GM18951 (cell line): ENCODE results near the gene DDAH1.

Source experiments
- POLR2A ChIP-seq: IDR thresholded peaks from 4 replicates; pipeline ENCODE4 v1.6.1; 2011; ENCODE audit warnings: mild to moderate bottlenecking; ENCODE audit not compliant: insufficient read length, insufficient read depth; ENCODE audit errors: extremely low read depth
- in situ Hi-C: fragments of 300-500 bp; cut with MboI; formaldehyde crosslinking; loops from one replicate; pipeline ENCODE4 v1.12.0; 2022; ENCODE audit warnings: low sequenced_read_pairs, mixed read lengths, inconsistent platforms; ENCODE audit not compliant: unreplicated experiment

DDAH1 gene

GRCh38 chr1:85311818-85312217 lies 153.1 kb downstream of the DDAH1 start:
- no peak for TF ChIP-seq POLR2A
- in situ Hi-C loops = loop anchor here (10.0 kb wide), 1 partner anchor 283 kb away; no protein-coding TSS in a partner anchor

DNA sequence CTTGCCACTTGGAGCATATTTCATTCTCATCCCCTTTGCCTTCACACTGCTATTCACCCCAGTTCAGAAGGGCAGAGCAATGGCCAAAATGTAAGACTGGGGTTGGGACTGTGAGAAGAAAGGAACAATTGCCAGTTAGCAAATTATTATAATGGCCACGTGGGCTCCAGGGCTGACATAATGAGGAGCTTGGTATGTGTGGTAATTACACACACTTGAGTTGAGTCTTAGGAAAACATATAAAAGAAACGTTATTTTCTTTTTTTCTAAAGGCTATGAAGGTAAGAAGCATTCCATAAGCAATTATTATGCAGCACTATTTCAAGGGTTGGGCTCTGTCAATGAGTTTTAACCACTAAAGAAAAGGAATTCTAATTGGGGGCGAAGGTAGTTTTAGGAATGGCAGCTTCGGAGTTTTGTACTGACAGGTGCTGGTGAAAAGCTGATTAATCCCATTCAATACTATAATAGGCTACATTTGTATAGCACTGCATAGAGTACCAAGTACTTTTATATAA lies 156.1 kb downstream of the DDAH1 start:
- in situ Hi-C loops = loop anchor here (10.0 kb wide), 1 partner anchor 386 kb away; no protein-coding TSS in a partner anchor
- no peak for TF ChIP-seq POLR2A

DNA sequence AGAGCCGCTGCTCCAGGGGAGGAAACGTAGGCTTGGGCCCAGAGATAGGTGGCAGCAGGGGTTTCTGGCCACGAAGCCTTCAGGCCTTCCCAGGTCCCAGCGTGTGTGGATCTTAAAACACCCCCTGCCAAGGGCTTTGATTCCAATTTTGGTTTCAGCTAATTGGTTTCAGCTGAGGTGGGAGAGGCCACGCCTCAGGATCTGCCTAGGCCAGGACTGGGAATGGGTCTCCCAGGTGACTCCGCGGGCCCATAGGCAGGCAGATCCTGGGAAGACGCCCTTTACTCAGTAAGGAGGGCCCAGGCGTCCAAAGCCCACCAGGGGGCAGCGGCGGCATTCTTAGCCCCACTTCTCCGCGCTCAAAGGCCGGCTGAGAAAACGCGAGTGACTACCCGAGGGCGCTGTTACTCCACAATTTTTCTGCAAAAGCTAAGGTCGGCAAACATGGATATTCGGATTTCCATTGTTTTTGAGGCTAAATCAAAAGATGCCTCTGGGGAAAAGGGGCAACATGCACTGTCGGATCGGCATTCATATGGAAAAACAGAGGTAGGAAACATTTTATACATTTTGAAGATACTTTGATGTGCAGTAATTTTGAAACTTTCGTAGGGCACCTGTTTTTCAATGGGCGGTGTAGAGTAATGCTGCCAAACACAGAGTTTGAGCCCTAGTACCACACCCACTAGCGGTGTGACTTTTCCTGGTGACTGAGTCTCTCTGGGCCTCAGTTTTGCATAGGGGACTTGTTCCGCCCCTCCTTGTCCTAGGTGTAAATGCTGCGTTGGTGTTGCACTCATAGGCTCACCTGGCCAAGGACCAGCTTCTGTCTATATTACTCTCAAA lies 156.7 kb downstream of the DDAH1 start:
- TF ChIP-seq POLR2A = no peak
- in situ Hi-C loops = loop anchor here (10.0 kb wide), 1 partner anchor 387 kb away; no protein-coding TSS in a partner anchor

DNA sequence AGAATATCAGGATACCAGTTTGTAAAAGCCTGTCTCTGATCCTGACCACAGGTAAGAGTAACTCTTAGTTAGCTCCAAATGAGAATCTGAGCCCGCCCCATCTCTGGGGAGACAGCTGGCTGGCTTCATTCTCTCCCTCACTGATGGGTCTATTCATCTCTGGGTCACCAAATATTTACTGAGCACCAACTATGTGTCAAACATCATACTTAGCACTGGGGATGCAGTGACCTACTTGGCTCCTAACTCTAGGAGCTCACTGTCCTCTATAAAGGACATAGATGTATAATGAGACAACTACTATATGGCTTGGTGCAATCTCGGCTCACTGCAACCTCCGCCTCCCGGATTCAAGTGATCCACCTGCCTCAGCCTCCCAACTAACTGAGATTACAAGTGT lies 158.7 kb downstream of the DDAH1 start:
- no peak for TF ChIP-seq POLR2A
- in situ Hi-C loops = loop anchor here (10.0 kb wide), 1 partner anchor 389 kb away; no protein-coding TSS in a partner anchor

GRCh38 chr1:85303440-85304162 lies 161.4 kb downstream of the DDAH1 start:
- no peak for TF ChIP-seq POLR2A
- in situ Hi-C loops = loop anchor here (10.0 kb wide), 1 partner anchor 391 kb away; no protein-coding TSS in a partner anchor

- in situ Hi-C loops = loop anchor here (10.0 kb wide), 1 partner anchor 395 kb away; no protein-coding TSS in a partner anchor
- no peak for TF ChIP-seq POLR2A
Measured at GRCh38 chr1:85300140-85300539, 164.8 kb downstream of the DDAH1 start.

GRCh38 chr1:85297855-85298629 lies 166.9 kb downstream of the DDAH1 start:
- in situ Hi-C loops = no loop called here
- no peak for TF ChIP-seq POLR2A

- in situ Hi-C loops = no loop called here
- TF ChIP-seq POLR2A = no peak
Measured at GRCh38 chr1:85297538-85297854, 167.5 kb downstream of the DDAH1 start.

- TF ChIP-seq POLR2A = no peak
- in situ Hi-C loops = no loop called here
Measured at GRCh38 chr1:85296980-85297379, 168.0 kb downstream of the DDAH1 start.

DNA sequence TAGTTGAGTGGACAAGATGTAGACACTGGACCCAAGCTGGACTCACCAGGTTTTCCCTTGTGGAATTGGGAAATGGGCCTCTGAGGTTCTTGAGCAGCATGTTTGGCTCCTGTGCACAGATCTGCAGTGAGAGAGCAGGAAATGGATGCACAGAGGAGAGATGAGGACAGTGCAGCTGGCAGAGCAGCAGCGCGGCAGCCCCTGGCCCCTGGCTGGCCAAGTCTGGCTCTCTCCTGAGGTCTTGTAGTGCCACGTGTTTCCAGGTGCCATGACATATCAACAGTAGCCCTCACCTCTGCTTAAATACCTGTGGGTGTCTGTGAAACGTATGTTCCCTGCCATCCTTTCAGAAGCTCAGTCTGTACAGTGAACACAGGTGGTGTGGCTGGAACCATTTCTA lies 169.3 kb downstream of the DDAH1 start:
- TF ChIP-seq POLR2A = no peak
- in situ Hi-C loops = no loop called here

GRCh38 chr1:85295006-85295431 lies 169.9 kb downstream of the DDAH1 start:
- no peak for TF ChIP-seq POLR2A
- in situ Hi-C loops = no loop called here

- no peak for TF ChIP-seq POLR2A
- in situ Hi-C loops = no loop called here
Measured at GRCh38 chr1:85290826-85291225, 174.1 kb downstream of the DDAH1 start.
